Prostate gland (tissue), 2 donors: ENCODE measurements around the gene NRXN2. TPM values are rescaled to one million over a fixed set of nuclear protein-coding genes. Genes with fewer than 3 reads are reported as not detected.

Experiments
- DNase-seq: peaks from one replicate; pipeline ENCODE4 v3.0.0-alpha.2; 2019; ENCODE audit warnings: low spot score
- H3K27ac ChIP-seq, 2 donors: fragments of 200-600 bp; sonication (generic); 2 replicates each; pipeline ENCODE4 v1.5.1; 2017 to 2019
- H3K27me3 ChIP-seq: fragments of 200-600 bp; sonication (generic); replicated peaks from 2 replicates; pipeline ENCODE4 v1.5.1; 2019; ENCODE audit not compliant: insufficient read depth
- H3K36me3 ChIP-seq, 2 donors: fragments of 200-600 bp; sonication (generic); 1 replicate in 1 of 2; 2 replicates in 1 of 2; pipeline versions ENCODE4 v1.5.1 to v1.8.1; 2017 to 2019
- H3K4me1 ChIP-seq: fragments of 200-600 bp; sonication (generic); replicated peaks from 2 replicates; pipeline ENCODE4 v1.5.1; 2019
- H3K4me3 ChIP-seq, 2 donors: fragments of 200-600 bp; sonication (generic); 2 replicates each; pipeline ENCODE4 v1.5.1; 2017 to 2019
- H3K9me3 ChIP-seq: fragments of 200-600 bp; sonication (generic); 2 replicates; pipeline ENCODE4 v1.5.1; 2017
- POLR2A ChIP-seq: fragments of 450-650 bp; IDR thresholded peaks from one replicate; pipeline ENCODE4 v1.6.1; 2016; ENCODE audit warnings: antibody characterized with exemption, mild to moderate bottlenecking
- POLR2AphosphoS5 ChIP-seq: sonication (generic); formaldehyde crosslinking; IDR thresholded peaks from one replicate; pipeline ENCODE4 v1.6.1; 2017; ENCODE audit warnings: antibody characterized with exemption
- WGBS: methylation state at CpG from one replicate; pipeline ENCODE4 v1.1.5; 2018; 5-methylcytosine and 5-hydroxymethylcytosine counted together
- intact Hi-C: fragments of 100-400 bp; cut with DNase I; formaldehyde crosslinking; loops from one replicate; pipeline ENCODE4 v1.14.2; 2022
- total RNA-seq, 2 donors: library from RNA; depleted of rRNA; stranded (reverse); fragments of >200 nt; gene quantifications; one replicate each; pipeline ENCODE4 v1.1.0, GENCODE V29; 2016
- TF ChIP-seq, protein P1 (sequence below), 4 experiments: fragments of 200-600 bp in 2 of 4; fragments of 450-650 bp in 2 of 4; sonication (generic) in 2 of 4; IDR thresholded peaks; 1 replicate in 3 of 4; 2 replicates in 1 of 4; pipeline ENCODE4 v1.5.1; 2016 to 2019; ENCODE audit warnings: antibody characterized with exemption in 4 of 4, mild to moderate bottlenecking in 2 of 4, moderate library complexity in 2 of 4

Gene NRXN2
- total RNA-seq, 2 donors from 2014 or later: 0.46 to 26.8 TPM

DNA sequence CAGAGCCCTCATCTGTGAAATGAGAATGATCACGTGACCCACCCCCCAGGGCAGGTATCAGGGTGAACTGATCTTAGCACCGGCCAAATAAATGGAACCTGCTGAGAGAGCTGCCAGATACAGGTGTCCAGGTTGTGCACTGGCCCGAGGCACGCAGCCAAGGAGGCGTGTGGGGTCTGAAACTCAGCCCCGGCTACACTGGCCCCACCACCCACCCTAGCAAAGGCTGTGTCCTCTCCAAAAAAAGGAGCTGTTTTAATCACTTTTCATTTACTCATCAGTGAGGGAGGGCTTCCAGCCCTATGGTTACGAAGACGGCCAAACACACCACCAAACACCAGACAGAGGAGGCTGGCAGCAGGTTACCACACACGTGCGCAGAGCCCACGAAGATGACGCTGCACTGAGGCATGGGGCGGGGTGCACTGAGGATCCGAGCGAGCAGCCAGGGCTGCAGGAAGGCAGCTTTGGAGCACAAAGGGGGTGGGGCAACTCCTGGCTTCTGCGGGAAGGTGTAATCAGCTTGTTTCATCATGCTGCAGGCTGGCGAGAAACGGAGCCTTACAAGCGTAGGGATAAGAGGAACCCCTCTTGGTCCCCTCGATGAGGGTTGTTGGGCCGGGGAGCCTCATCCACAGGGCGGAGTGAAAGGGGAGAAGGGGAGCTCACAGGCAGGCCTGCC is 151.4 kb downstream of the NRXN2 start:
- no peaks in the 10 kb centered on the region for H3K9me3 ChIP-seq
- no peaks in the 10 kb centered on the region for H3K4me1 ChIP-seq
- TF ChIP-seq POLR2AphosphoS5 (no peak), POLR2A (no peak)
- TF ChIP-seq, protein P1, sequence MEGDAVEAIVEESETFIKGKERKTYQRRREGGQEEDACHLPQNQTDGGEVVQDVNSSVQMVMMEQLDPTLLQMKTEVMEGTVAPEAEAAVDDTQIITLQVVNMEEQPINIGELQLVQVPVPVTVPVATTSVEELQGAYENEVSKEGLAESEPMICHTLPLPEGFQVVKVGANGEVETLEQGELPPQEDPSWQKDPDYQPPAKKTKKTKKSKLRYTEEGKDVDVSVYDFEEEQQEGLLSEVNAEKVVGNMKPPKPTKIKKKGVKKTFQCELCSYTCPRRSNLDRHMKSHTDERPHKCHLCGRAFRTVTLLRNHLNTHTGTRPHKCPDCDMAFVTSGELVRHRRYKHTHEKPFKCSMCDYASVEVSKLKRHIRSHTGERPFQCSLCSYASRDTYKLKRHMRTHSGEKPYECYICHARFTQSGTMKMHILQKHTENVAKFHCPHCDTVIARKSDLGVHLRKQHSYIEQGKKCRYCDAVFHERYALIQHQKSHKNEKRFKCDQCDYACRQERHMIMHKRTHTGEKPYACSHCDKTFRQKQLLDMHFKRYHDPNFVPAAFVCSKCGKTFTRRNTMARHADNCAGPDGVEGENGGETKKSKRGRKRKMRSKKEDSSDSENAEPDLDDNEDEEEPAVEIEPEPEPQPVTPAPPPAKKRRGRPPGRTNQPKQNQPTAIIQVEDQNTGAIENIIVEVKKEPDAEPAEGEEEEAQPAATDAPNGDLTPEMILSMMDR (IDR thresholded peaks at IDR 0.05): no peak
- no peak overlapping the region for H3K4me3 ChIP-seq
- H3K27me3 ChIP-seq: no peaks in the 10 kb centered on the region
- whole genome bisulfite sequencing: 42% methylated on average over 22 of the region's 22 CpGs
- no peaks in the 10 kb centered on the region for H3K36me3 ChIP-seq
- peak; percentile 36 for DNase-seq
- intact Hi-C loops: no loop called here
- H3K27ac ChIP-seq: no peak overlapping the region

DNA sequence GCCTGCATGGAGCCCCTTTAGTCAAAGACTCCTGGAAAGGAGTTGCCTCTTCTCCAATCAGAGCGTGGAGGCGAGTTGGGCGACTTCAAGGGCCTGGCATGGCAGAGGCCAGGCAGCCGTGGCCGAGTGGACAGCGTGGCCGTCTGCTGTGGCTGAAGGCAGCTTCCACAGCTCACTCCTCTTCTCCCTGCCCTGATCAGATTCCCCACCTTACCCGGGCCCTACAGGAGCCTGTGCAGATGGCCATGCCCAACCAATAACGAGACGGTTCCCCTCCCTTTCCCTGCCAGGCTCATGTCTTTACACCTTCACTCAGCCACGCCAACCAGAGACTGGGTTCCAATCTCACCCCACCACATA is 152.0 kb downstream of the NRXN2 start:
- H3K9me3 ChIP-seq: no peaks in the 10 kb centered on the region
- no peak for TF ChIP-seq POLR2AphosphoS5
- TF ChIP-seq, protein P1 (IDR thresholded peaks at IDR 0.05): no peak
- TF ChIP-seq POLR2A: no peak
- no peak overlapping the region for H3K4me3 ChIP-seq
- WGBS: 94% methylated on average over 11 of the region's 11 CpGs
- no peaks in the 10 kb centered on the region for H3K27me3 ChIP-seq
- H3K4me1 ChIP-seq: no peaks in the 10 kb centered on the region
- DNase-seq: no peak
- intact Hi-C loops: no loop called here
- H3K27ac ChIP-seq: no peak overlapping the region
- H3K36me3 ChIP-seq: no peaks in the 10 kb centered on the region

DNA sequence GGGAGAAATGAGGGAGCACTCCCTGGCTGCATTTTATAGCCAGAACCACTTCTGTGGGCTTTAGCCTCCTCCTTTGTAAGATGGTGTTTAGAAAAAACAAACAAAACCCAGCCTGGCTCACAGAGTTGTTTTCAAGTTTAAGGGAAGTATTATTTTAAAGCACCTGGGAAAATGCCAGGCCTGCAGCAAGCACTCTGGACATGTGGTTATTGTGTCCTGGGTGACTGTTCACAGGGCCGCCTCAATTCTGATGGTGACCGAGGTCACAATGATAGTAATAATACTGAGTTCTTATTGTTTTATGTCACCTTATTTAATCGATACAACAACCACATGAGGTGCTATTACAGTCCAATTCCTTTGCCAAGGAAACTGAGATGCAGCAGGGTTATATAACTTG is 152.7 kb downstream of the NRXN2 start:
- TF ChIP-seq POLR2A (no peak), POLR2AphosphoS5 (no peak)
- TF ChIP-seq, protein P1 (IDR thresholded peaks at IDR 0.05): no peak
- H3K27ac ChIP-seq: no peak overlapping the region
- no peaks in the 10 kb centered on the region for H3K36me3 ChIP-seq
- intact Hi-C loops: no loop called here
- no peak overlapping the region for H3K4me3 ChIP-seq
- no peaks in the 10 kb centered on the region for H3K4me1 ChIP-seq
- no peaks in the 10 kb centered on the region for H3K9me3 ChIP-seq
- WGBS: 81% methylated on average over 3 of the region's 3 CpGs
- DNase-seq: no peak
- H3K27me3 ChIP-seq: no peaks in the 10 kb centered on the region

DNA sequence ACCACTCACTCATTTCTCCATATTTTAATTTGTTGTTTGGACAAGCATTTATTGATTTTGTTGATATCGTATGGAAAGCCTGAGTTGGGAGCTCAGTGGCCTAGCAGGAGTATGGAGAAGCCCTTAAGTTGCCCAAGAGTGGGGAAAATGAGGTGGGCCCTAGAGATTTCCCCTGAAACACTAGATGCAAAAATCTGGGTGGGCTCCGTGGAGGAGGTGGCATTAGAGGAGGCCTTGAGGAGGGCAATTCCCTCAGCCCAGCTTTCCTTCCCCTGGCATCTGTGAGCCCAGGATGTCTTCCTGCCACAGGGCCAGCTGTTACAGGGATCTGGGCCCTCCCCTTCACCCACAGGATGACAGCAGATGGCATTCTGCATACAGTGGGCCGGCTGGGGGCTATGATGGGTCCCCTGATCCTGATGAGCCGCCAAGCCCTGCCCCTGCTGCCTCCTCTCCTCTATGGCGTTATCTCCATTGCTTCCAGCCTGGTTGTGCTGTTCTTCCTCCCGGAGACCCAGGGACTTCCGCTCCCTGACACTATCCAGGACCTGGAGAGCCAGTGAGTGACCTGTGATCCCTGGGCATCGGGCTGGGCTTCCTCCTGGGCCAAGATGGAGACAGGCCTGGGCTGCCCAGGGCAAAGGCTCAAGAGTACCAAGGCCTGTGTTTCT is 153.6 kb downstream of the NRXN2 start:
- WGBS: 97% methylated on average over 8 of the region's 8 CpGs
- H3K36me3 ChIP-seq: no peaks in the 10 kb centered on the region
- no peaks in the 10 kb centered on the region for H3K9me3 ChIP-seq
- H3K27ac ChIP-seq: no peak overlapping the region
- H3K4me1 ChIP-seq: no peaks in the 10 kb centered on the region
- TF ChIP-seq POLR2AphosphoS5 (no peak), POLR2A (no peak)
- TF ChIP-seq, protein P1 (IDR thresholded peaks at IDR 0.05): no peak
- intact Hi-C loops: no loop called here
- H3K27me3 ChIP-seq: no peaks in the 10 kb centered on the region
- no peak for DNase-seq
- no peak overlapping the region for H3K4me3 ChIP-seq
